ENCODE measurements around the gene OMG. TPM values are rescaled to one million over a fixed set of nuclear protein-coding genes. Genes with fewer than 3 reads are reported as not detected.

Gene OMG
- total and polyA plus RNA-seq, 2 donors (not counting 3 experiments of a cell fraction or from before 2014, with no cell fraction given) = 0.86 TPM; not detected in 1

DNA sequence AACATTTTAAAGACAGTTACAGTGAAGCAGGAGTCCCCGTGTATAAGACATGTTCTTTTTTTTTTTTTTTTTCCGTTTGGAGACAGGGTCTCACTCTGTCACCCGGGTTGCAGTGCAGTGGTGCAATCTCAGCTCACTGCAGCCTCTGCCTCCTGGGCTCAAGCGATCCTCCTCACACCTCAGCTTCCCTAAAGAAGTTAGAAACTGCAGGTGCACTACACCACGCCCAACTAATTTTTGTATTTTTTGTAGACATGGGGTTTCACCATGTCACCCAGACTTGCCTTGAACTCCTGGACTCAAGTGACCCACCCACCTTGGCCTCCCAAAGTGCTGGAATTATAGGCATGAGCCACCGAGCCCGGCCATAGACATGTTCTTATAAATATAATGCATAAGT lies 13.8 kb upstream of the OMG start:
- Histone ChIP-seq H4K20me1 (replicated peaks; ENCODE audit: control insufficient read depth, extremely low read depth, insufficient read depth, low read length) (no peaks in the 10 kb centered on the region), H3K4me2 (ENCODE audit: insufficient read depth, low read length) (no peak overlapping the region), H3K27ac (ENCODE audit: insufficient read depth, low read depth, low read length) (no peak overlapping the region), H3K9me1 (replicated peaks; ENCODE audit: control insufficient read depth, extremely low read depth, insufficient read depth, low read length) (no peaks in the 10 kb centered on the region), H3K4me1 (ENCODE audit: control insufficient read depth, extremely low read depth, insufficient read depth, low read length) (peaks cover 21% of the 10 kb centered on the region), H3K36me3 (ENCODE audit: control insufficient read depth in 2 of 2, extremely low read depth in 1 of 2, insufficient read depth in 2 of 2, low read length in 2 of 2) (no peaks in the 10 kb centered on the region), H2AFZ (ENCODE audit: low read depth, low read length) (no peak overlapping the region), H3K4me3 (replicated peaks in 1 of 3; ENCODE audit: insufficient read depth in 1 of 3, low read depth in 1 of 3, low read length in 3 of 3) (no peak overlapping the region), H3K79me2 (ENCODE audit: control insufficient read depth, insufficient read depth, low read length) (peaks cover 5% of the 10 kb centered on the region), H3K9ac (replicated peaks; ENCODE audit: extremely low read depth, insufficient read depth, low read length) (no peak overlapping the region), H3K9me3 (replicated peaks; ENCODE audit: control insufficient read depth, insufficient read depth, low read length) (no peaks in the 10 kb centered on the region), H3K27me3 (ENCODE audit: control insufficient read depth in 2 of 2, insufficient read depth in 2 of 2, low read length in 2 of 2) (no peaks in the 10 kb centered on the region)
- POLR2A ChIA-PET = no interaction called here
- no peak for TF ChIP-seq GATA2 (IDR thresholded peaks at IDR 0.05; ENCODE audit: insufficient read depth, insufficient read length, low read depth, low read length)
- TF ChIP-seq POLR2AphosphoS5 (IDR thresholded peaks at IDR 0.05; ENCODE audit: insufficient read depth, low read depth, low read length) = no peak
- TF ChIP-seq, protein P1, sequence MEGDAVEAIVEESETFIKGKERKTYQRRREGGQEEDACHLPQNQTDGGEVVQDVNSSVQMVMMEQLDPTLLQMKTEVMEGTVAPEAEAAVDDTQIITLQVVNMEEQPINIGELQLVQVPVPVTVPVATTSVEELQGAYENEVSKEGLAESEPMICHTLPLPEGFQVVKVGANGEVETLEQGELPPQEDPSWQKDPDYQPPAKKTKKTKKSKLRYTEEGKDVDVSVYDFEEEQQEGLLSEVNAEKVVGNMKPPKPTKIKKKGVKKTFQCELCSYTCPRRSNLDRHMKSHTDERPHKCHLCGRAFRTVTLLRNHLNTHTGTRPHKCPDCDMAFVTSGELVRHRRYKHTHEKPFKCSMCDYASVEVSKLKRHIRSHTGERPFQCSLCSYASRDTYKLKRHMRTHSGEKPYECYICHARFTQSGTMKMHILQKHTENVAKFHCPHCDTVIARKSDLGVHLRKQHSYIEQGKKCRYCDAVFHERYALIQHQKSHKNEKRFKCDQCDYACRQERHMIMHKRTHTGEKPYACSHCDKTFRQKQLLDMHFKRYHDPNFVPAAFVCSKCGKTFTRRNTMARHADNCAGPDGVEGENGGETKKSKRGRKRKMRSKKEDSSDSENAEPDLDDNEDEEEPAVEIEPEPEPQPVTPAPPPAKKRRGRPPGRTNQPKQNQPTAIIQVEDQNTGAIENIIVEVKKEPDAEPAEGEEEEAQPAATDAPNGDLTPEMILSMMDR (IDR thresholded peaks at IDR 0.05; ENCODE audit: extremely low read depth in 1 of 2, insufficient read depth in 1 of 2, low read depth in 1 of 2, low read length in 2 of 2) = no peak
- no peak for TF ChIP-seq MYC (IDR thresholded peaks at IDR 0.05; ENCODE audit: low read depth, low read length)
- TF ChIP-seq POLR2A (IDR thresholded peaks at IDR 0.05; ENCODE audit: low read depth, low read length) = no peak
- no peak for TF ChIP-seq FOS (IDR thresholded peaks at IDR 0.05; ENCODE audit: borderline replicate concordance, insufficient read depth, low read length)
- TF ChIP-seq JUN (IDR thresholded peaks at IDR 0.05; ENCODE audit: borderline replicate concordance, insufficient read depth, insufficient read length, low read depth) = no peak
- no peak for TF ChIP-seq EZH2 (IDR thresholded peaks at IDR 0.05; ENCODE audit: borderline replicate concordance, low read depth, low read length, severe bottlenecking)
- TF ChIP-seq, protein P2, sequence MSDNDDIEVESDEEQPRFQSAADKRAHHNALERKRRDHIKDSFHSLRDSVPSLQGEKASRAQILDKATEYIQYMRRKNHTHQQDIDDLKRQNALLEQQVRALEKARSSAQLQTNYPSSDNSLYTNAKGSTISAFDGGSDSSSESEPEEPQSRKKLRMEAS (IDR thresholded peaks at IDR 0.05; ENCODE audit: insufficient read depth, insufficient read length) = no peak
- CTCF ChIA-PET = interaction anchor here (0.8 to 1.0 kb wide), 2 partner anchors 21 to 60 kb away, joined by 3 read pairs; no protein-coding TSS in a partner anchor
- BruUV-seq (replicated peaks) = no TSS peak
- dilution Hi-C loops (cut with MboI; ENCODE audit: extremely low pct_ligation_motif_present, low sequenced_read_pairs) (no loop called here), intact Hi-C loops (cut with micrococcal nuclease) (loop anchor here (5.0 kb wide), 1 partner anchor 44 kb away; no protein-coding TSS in a partner anchor)
- FAIRE-seq (no peak), DNase-seq (ENCODE audit: low read depth, low spot score) (no peak)
